Measurements from ENCODE around the gene GPATCH2.

GRCh38 chr1:217435204-217435603 lies 195.7 kb downstream of the GPATCH2 start:
- TF ChIP-seq TCF12 (IDR thresholded peaks at IDR 0.05), result no peak
- TF ChIP-seq CTCF (IDR thresholded peaks at IDR 0.05), result no peak
- TF ChIP-seq FOXM1 (IDR thresholded peaks at IDR 0.05; ENCODE audit: low read depth), result no peak
- TF ChIP-seq NFIC (IDR thresholded peaks at IDR 0.05; ENCODE audit: borderline replicate concordance), result no peak
- TF ChIP-seq TAF1 (IDR thresholded peaks at IDR 0.05; ENCODE audit: borderline replicate concordance, low read depth, low read length), result no peak
- no peak for TF ChIP-seq ELF1 (IDR thresholded peaks at IDR 0.05)
- no peak for TF ChIP-seq JUND (IDR thresholded peaks at IDR 0.05)
- no peak for TF ChIP-seq POLR2AphosphoS5 (IDR thresholded peaks at IDR 0.05; ENCODE audit: low read depth, low read length)
- TF ChIP-seq EZH2phosphoT487 (IDR thresholded peaks at IDR 0.05; ENCODE audit: borderline replicate concordance, low read depth), result no peak
- TF ChIP-seq EP300 (IDR thresholded peaks at IDR 0.05; ENCODE audit: borderline replicate concordance in 1 of 2, low read depth in 1 of 2, low read length in 1 of 2), result no peak
- TF ChIP-seq TEAD4 (IDR thresholded peaks at IDR 0.05; ENCODE audit: borderline replicate concordance, insufficient read depth), result no peak
- no peak for TF ChIP-seq SIN3A (IDR thresholded peaks at IDR 0.05; ENCODE audit: borderline replicate concordance, low read depth, low read length)
- TF ChIP-seq RAD21 (IDR thresholded peaks at IDR 0.05; ENCODE audit: low read length), result no peak
